H1 (cell line): ENCODE results near the gene SSBP3. TPM values are rescaled to one million over a fixed set of nuclear protein-coding genes. Genes with fewer than 3 reads are reported as not detected.

Source experiments
- CTCF ChIA-PET: fragments of 300-600 bp; sonication (Branson Sonifier 250); formaldehyde crosslinking; loops from one replicate; lab custom pipeline; 2021; ENCODE audit not compliant: partially characterized antibody; lab: Charles Lee
- POLR2A ChIA-PET: fragments of 300-600 bp; sonication (Branson Sonifier 250); formaldehyde crosslinking; loops from one replicate; lab custom pipeline; 2021; ENCODE audit warnings: inconsistent platforms; ENCODE audit not compliant: partially characterized antibody; lab: Charles Lee
- DNase-seq, 2 experiments: peaks; one replicate each; pipeline versions ENCODE4 v3.0.0 to v3.0.0-alpha.2; 2010 to 2022; ENCODE audit warnings: low spot score in 2 of 2, low read depth in 1 of 2, mixed read lengths in 1 of 2
- FAIRE-seq: peaks from 2 replicates; lab custom pipeline; 2011; peaks lifted over from hg19 to GRCh38; lab: Jason Lieb, UNC
- H2AFZ ChIP-seq: 2 replicates; pipeline ENCODE4 v1.8.1; 2012; ENCODE audit warnings: low read length, inconsistent platforms
- H2AK5ac ChIP-seq: 2 replicates; pipeline ENCODE4 v1.6.1; 2013; ENCODE audit warnings: low read depth, low read length
- H2BK120ac ChIP-seq: replicated peaks from 2 replicates; pipeline ENCODE3; 2013; ENCODE audit warnings: low read depth, low read length, inconsistent platforms
- H2BK12ac ChIP-seq: 2 replicates; pipeline ENCODE4 v1.6.1; 2013; ENCODE audit warnings: low read depth, low read length
- H2BK15ac ChIP-seq: 2 replicates; pipeline ENCODE4 v1.6.1; 2013; ENCODE audit warnings: low read length
- H2BK20ac ChIP-seq: 2 replicates; pipeline ENCODE4 v1.6.1; 2013; ENCODE audit warnings: low read length
- H2BK5ac ChIP-seq: 2 replicates; pipeline ENCODE4 v1.6.1; 2013; ENCODE audit warnings: low read depth, low read length
- H3K14ac ChIP-seq: 2 replicates; pipeline ENCODE4 v1.6.1; 2013; ENCODE audit warnings: inconsistent platforms; ENCODE audit not compliant: insufficient read length
- H3K18ac ChIP-seq: 2 replicates; pipeline ENCODE4 v1.6.1; 2013; ENCODE audit warnings: low read length; ENCODE audit errors: extremely low read depth
- H3K23ac ChIP-seq: 2 replicates; pipeline ENCODE4 v1.6.1; 2013; ENCODE audit warnings: inconsistent platforms; ENCODE audit not compliant: insufficient read length
- H3K23me2 ChIP-seq: 2 replicates; pipeline ENCODE4 v1.6.1; 2013; ENCODE audit warnings: low read depth, low read length
- H3K27ac ChIP-seq: 2 replicates; pipeline ENCODE4 v1.6.1; 2011; ENCODE audit warnings: low read depth, low read length, inconsistent platforms
- H3K27me3 ChIP-seq, 4 experiments: replicated peaks in 1 of 4; 1 replicate in 1 of 4; 2 replicates in 3 of 4; pipeline versions ENCODE4 v1.6.1 to v1.8.1; 2011 to 2013; ENCODE audit warnings: low read length in 3 of 4, mild to moderate bottlenecking in 3 of 4, inconsistent platforms in 2 of 4, mixed read lengths in 2 of 4, moderate library complexity in 1 of 4; ENCODE audit not compliant: control insufficient read depth in 3 of 4, insufficient read depth in 3 of 4; ENCODE audit errors: extremely low read depth in 1 of 4
- H3K36me3 ChIP-seq, 4 experiments: 2 replicates each; pipeline versions ENCODE4 v1.6.1 to v1.8.1; 2011 to 2013; ENCODE audit warnings: mild to moderate bottlenecking in 4 of 4, low read length in 3 of 4, moderate library complexity in 2 of 4, control low read depth in 1 of 4, inconsistent platforms in 1 of 4; ENCODE audit not compliant: insufficient read depth in 4 of 4, control insufficient read depth in 2 of 4
- H3K4ac ChIP-seq: replicated peaks from 2 replicates; pipeline ENCODE3; 2013; ENCODE audit warnings: low read length, low read depth, mixed read lengths, inconsistent platforms; ENCODE audit not compliant: insufficient read length
- H3K4me1 ChIP-seq, 4 experiments: replicated peaks in 1 of 4; 1 replicate in 1 of 4; 2 replicates in 3 of 4; pipeline versions ENCODE4 v1.6.1 to v1.8.1; 2011 to 2013; ENCODE audit warnings: low read length in 3 of 4, inconsistent platforms in 2 of 4, mixed read lengths in 1 of 4; ENCODE audit not compliant: insufficient read depth in 4 of 4, control insufficient read depth in 3 of 4
- H3K4me2 ChIP-seq, 2 experiments: 2 replicates each; pipeline versions ENCODE4 v1.6.1 to v1.8.1; 2011 to 2013; ENCODE audit warnings: low read depth in 2 of 2, low read length in 2 of 2, control low read depth in 1 of 2, inconsistent platforms in 1 of 2, mild to moderate bottlenecking in 1 of 2; ENCODE audit not compliant: insufficient read depth in 1 of 2
- H3K4me3 ChIP-seq, 4 experiments: fragments of 200-600, 300-600 bp in 1 of 4; sonication (generic), shearing (Covaris generic), sonication (Bioruptor Twin) in 1 of 4; 2 replicates each; pipeline versions ENCODE4 v1.5.1 to v1.8.1; 2011 to 2016; ENCODE audit warnings: low read length in 4 of 4, low read depth in 3 of 4, control low read depth in 2 of 4, inconsistent platforms in 2 of 4, mild to moderate bottlenecking in 2 of 4, mixed read lengths in 1 of 4, moderate library complexity in 1 of 4; ENCODE audit not compliant: insufficient read depth in 2 of 4; ENCODE audit errors: extremely low read depth in 1 of 4
- H3K56ac ChIP-seq: replicated peaks from 2 replicates; pipeline ENCODE3; 2013; ENCODE audit warnings: low read depth, mild to moderate bottlenecking, mixed read lengths, low read length, inconsistent platforms; ENCODE audit not compliant: insufficient read length
- H3K79me1 ChIP-seq: 2 replicates; pipeline ENCODE4 v1.6.1; 2013; ENCODE audit warnings: low read depth, low read length, control low read depth
- H3K79me2 ChIP-seq, 2 experiments: 2 replicates each; pipeline versions ENCODE4 v1.6.1 to v1.8.1; 2012 to 2013; ENCODE audit warnings: low read length in 2 of 2, mild to moderate bottlenecking in 2 of 2, inconsistent platforms in 1 of 2; ENCODE audit not compliant: insufficient read depth in 2 of 2, control insufficient read depth in 1 of 2
- H3K9ac ChIP-seq, 4 experiments: replicated peaks in 1 of 4; 1 replicate in 1 of 4; 2 replicates in 3 of 4; pipeline versions ENCODE4 v1.6.1 to v1.8.1; 2011 to 2013; ENCODE audit warnings: low read depth in 3 of 4, low read length in 3 of 4, control low read depth in 2 of 4, mild to moderate bottlenecking in 2 of 4, moderate library complexity in 2 of 4, inconsistent platforms in 1 of 4; ENCODE audit errors: extremely low read depth in 1 of 4
- H3K9me3 ChIP-seq, 2 experiments: 2 replicates each; pipeline versions ENCODE4 v1.6.1 to v1.8.1; 2012 to 2013; ENCODE audit warnings: mild to moderate bottlenecking in 2 of 2, moderate library complexity in 2 of 2, control low read depth in 1 of 2, inconsistent platforms in 1 of 2, low read depth in 1 of 2, low read length in 1 of 2, mixed read lengths in 1 of 2; ENCODE audit not compliant: insufficient read depth in 2 of 2
- H4K20me1 ChIP-seq, 2 experiments: replicated peaks in 1 of 2; 2 replicates each; pipeline versions ENCODE3 to v1.8.1; 2011 to 2013; ENCODE audit warnings: inconsistent platforms in 2 of 2, low read length in 2 of 2, mild to moderate bottlenecking in 1 of 2; ENCODE audit not compliant: insufficient read depth in 2 of 2, control insufficient read depth in 1 of 2
- H4K5ac ChIP-seq: 2 replicates; pipeline ENCODE4 v1.6.1; 2013; ENCODE audit warnings: low read length, low read depth, mixed read lengths, inconsistent platforms; ENCODE audit not compliant: insufficient read length
- H4K8ac ChIP-seq: 2 replicates; pipeline ENCODE4 v1.8.0; 2013; ENCODE audit warnings: mild to moderate bottlenecking, moderate library complexity, low read length, inconsistent platforms; ENCODE audit not compliant: insufficient read depth; ENCODE audit errors: extremely low read depth
- H4K91ac ChIP-seq: replicated peaks from 2 replicates; pipeline ENCODE3; 2013; ENCODE audit warnings: low read length, mixed read lengths, inconsistent platforms; ENCODE audit not compliant: insufficient read length
- BACH1 ChIP-seq: IDR thresholded peaks from 2 replicates; pipeline ENCODE4 v1.6.1; 2012; ENCODE audit warnings: low read length, improper control_type of control experiment
- CBX5 ChIP-seq: fragments of 300-800, 300-1000 bp; sonication (generic); IDR thresholded peaks from 2 replicates; pipeline ENCODE4 v1.7.1; 2016; ENCODE audit warnings: antibody characterized with exemption, low read length, low read depth
- CTCF ChIP-seq, 3 experiments: IDR thresholded peaks; 1 replicate in 2 of 3; 2 replicates in 1 of 3; pipeline versions ENCODE4 v1.5.1 to v1.6.1; 2011; ENCODE audit warnings: low read length in 3 of 3, mild to moderate bottlenecking in 3 of 3, inconsistent platforms in 2 of 3, low read depth in 1 of 3, moderate library complexity in 1 of 3; ENCODE audit not compliant: insufficient read depth in 1 of 3; ENCODE audit errors: control extremely low read depth in 1 of 3
- E2F6 ChIP-seq: IDR thresholded peaks from 2 replicates; pipeline ENCODE4 v1.6.1; 2012; ENCODE audit warnings: inconsistent platforms
- GABPA ChIP-seq: IDR thresholded peaks from 2 replicates; pipeline ENCODE4 v1.6.1; 2011; ENCODE audit warnings: mild to moderate bottlenecking, low read length, moderate library complexity, borderline replicate concordance; ENCODE audit not compliant: insufficient read depth
- HDAC6 ChIP-seq: IDR thresholded peaks from one replicate; pipeline ENCODE4 v1.7.1; 2012; ENCODE audit warnings: low read depth, mild to moderate bottlenecking, inconsistent platforms, low read length, moderate library complexity
- KDM1A ChIP-seq: fragments of 200-600, 300-600 bp; sonication (generic); IDR thresholded peaks from 2 replicates; pipeline ENCODE4 v1.7.1; 2016; ENCODE audit warnings: mild to moderate bottlenecking, low read length, borderline replicate concordance
- MAFK ChIP-seq: IDR thresholded peaks from 2 replicates; pipeline ENCODE4 v1.6.1; 2012; ENCODE audit warnings: low read depth, mild to moderate bottlenecking, improper control_type of control experiment, low read length
- RBBP5 ChIP-seq: IDR thresholded peaks from 2 replicates; pipeline ENCODE4 v1.7.1; 2012; ENCODE audit warnings: low read depth, mild to moderate bottlenecking, inconsistent platforms, low read length, moderate library complexity, borderline replicate concordance
- WGBS, 2 experiments: shearing (Covaris generic) in 1 of 2; methylation state at CpG; one replicate each; pipeline versions ENCODE4 v1.1.6 to v1.1.7; 2013 to 2015; ENCODE audit warnings: low lambda C conversion rate in 2 of 2, mixed read lengths in 2 of 2, inconsistent platforms in 1 of 2, low coverage in 1 of 2, missing lambda C conversion rate in 1 of 2; ENCODE audit not compliant: insufficient replicate concordance in 2 of 2, insufficient coverage in 1 of 2, insufficient read length in 1 of 2; ENCODE audit errors: extremely low coverage in 1 of 2, missing lambda C conversion rate in 1 of 2; 5-methylcytosine and 5-hydroxymethylcytosine counted together
- polyA plus RNA-seq, 7 experiments: library from polyadenylated mRNA; depleted of rRNA in 3 of 7; stranded (reverse) in 5 of 7; unstranded in 2 of 7; fragments of >200 nt in 5 of 7; fragments of 200-250 nt in 2 of 7; gene quantifications; 1 replicate in 5 of 7; 2 replicates in 1 of 7; 4 replicates in 1 of 7; pipeline versions ENCODE4 v1.2.1 to v1.2.3, GENCODE V29; 2011 to 2013; ENCODE audit warnings: missing spikeins in 2 of 7, mixed read lengths in 2 of 7
- total RNA-seq: library from RNA; stranded (reverse); fragmentation: NEBNext Ultra II Directional; extraction: Animal tissue kit (Norgen Biotek cat#: 25700); gene quantifications from 2 replicates; pipeline ENCODE4 v1.2.1, GENCODE V29; 2021

Gene SSBP3
- total and polyA plus RNA-seq, 2 of the 8 experiments (the other 6 are each of a cell fraction or from before 2014, with no cell fraction given): 99.7 to 133 TPM

- peaks cover 25 to 50% (median 43%) of the 10 kb centered on the region in 4 experiments for H3K4me1 ChIP-seq
- no peak overlapping the region for H2AFZ ChIP-seq
- H3K9ac ChIP-seq: no peak overlapping the region
- peaks cover 8 to 80% of the 10 kb centered on the region in 2 experiments; a peak in 3 of 4 replicates for H3K79me2 ChIP-seq
- DNase-seq: no peak
- H4K8ac ChIP-seq: no peak overlapping the region
- WGBS, 2 experiments: 87% methylated on average over 15 of the region's 15 CpGs; no CpG with 5 or more reads in 1 of the 2 experiments
- H3K9me3 ChIP-seq: no peaks in the 10 kb centered on the region
- H2AK5ac ChIP-seq: no peak overlapping the region
- H4K5ac ChIP-seq: no peak overlapping the region
- no peak overlapping the region for H3K23ac ChIP-seq
- CTCF ChIA-PET: interaction anchor here (0.6 to 2.5 kb wide), 4 partner anchors 10 to 19 kb away, joined by 3 to 9 read pairs (median 4); no protein-coding TSS in a partner anchor
- H3K4me3 ChIP-seq: no peak overlapping the region
- 0 out of 2 replicates have a peak, but pooled peaks cover 6% of the 10 kb centered on the region for H3K23me2 ChIP-seq
- peak overlapping the region; percentile 55; the same call in 1 of the 2 replicates for H2BK20ac ChIP-seq
- no peak overlapping the region for H3K14ac ChIP-seq
- H3K56ac ChIP-seq: no peak overlapping the region
- H3K27me3 ChIP-seq: no peaks in the 10 kb centered on the region
- H3K4me2 ChIP-seq: no peak overlapping the region
- H4K20me1 ChIP-seq: peaks cover 10 to 16% of the 10 kb centered on the region in 2 experiments
- peak overlapping the region; percentile 49 for H4K91ac ChIP-seq
- peak overlapping the region; percentile 99 for H2BK12ac ChIP-seq
- H3K36me3 ChIP-seq: peaks cover 0 to 5% (median under 1%) of the 10 kb centered on the region in 4 experiments; a peak in 3 of 8 replicates
- POLR2A ChIA-PET: interaction anchor here (1.2 to 2.3 kb wide), 10 partner anchors 9 to 109 kb away, joined by 3 to 7 read pairs (median 4); no protein-coding TSS in a partner anchor
- peak overlapping the region; percentile 73; the same call in 1 of the 2 replicates for H3K27ac ChIP-seq
- peak overlapping the region; percentile 98 for H2BK5ac ChIP-seq
- no peak overlapping the region for H3K4ac ChIP-seq
- H2BK15ac ChIP-seq: peak overlapping the region; percentile 99
- H3K79me1 ChIP-seq: peaks cover 22% of the 10 kb centered on the region
- H2BK120ac ChIP-seq: no peak overlapping the region
- peak overlapping the region; percentile 64; the same call in 1 of the 2 replicates for H3K18ac ChIP-seq
- FAIRE-seq: no peak
- TF ChIP-seq GABPA: no peak
- TF ChIP-seq CTCF (IDR thresholded peaks at IDR 0.05; ENCODE audit: control extremely low read depth in 1 of 3, insufficient read depth in 1 of 3, low read depth in 1 of 3, low read length in 3 of 3): no peak
- no peak for TF ChIP-seq MAFK
- no peak for TF ChIP-seq RBBP5
- no peak for TF ChIP-seq E2F6
- no peak for TF ChIP-seq KDM1A
- no peak for TF ChIP-seq HDAC6
- TF ChIP-seq BACH1: no peak
- TF ChIP-seq CBX5: no peak
Measured at GRCh38 chr1:54380290-54380882, 25.8 kb downstream of the SSBP3 start.
